Skeletal muscle satellite cell (primary cell): ENCODE results near the gene RUVBL1.

Experiments
- H3K27me3 ChIP-seq: 2 replicates; pipeline ENCODE4 v1.7.0; 2013; ENCODE audit warnings: low read length; ENCODE audit not compliant: control insufficient read depth, insufficient read depth
- H3K36me3 ChIP-seq: 2 replicates; pipeline ENCODE4 v1.7.0; 2013; ENCODE audit warnings: mild to moderate bottlenecking, control low read depth, low read length; ENCODE audit not compliant: insufficient read depth
- H3K4me1 ChIP-seq: 2 replicates; pipeline ENCODE4 v1.7.0; 2013; ENCODE audit warnings: low read length; ENCODE audit not compliant: control insufficient read depth, insufficient read depth
- H3K4me2 ChIP-seq: 2 replicates; pipeline ENCODE4 v1.7.0; 2013; ENCODE audit warnings: mild to moderate bottlenecking, low read length
- H3K4me3 ChIP-seq: 2 replicates; pipeline ENCODE4 v1.7.0; 2013; ENCODE audit warnings: low read length
- H3K9ac ChIP-seq: 2 replicates; pipeline ENCODE4 v1.7.0; 2013; ENCODE audit warnings: mild to moderate bottlenecking, low read depth, low read length, moderate library complexity
- H3K9me3 ChIP-seq: replicated peaks from 2 replicates; pipeline ENCODE4 v1.7.0; 2013; ENCODE audit warnings: mild to moderate bottlenecking, control low read depth, low read length

The RUVBL1 gene

DNA sequence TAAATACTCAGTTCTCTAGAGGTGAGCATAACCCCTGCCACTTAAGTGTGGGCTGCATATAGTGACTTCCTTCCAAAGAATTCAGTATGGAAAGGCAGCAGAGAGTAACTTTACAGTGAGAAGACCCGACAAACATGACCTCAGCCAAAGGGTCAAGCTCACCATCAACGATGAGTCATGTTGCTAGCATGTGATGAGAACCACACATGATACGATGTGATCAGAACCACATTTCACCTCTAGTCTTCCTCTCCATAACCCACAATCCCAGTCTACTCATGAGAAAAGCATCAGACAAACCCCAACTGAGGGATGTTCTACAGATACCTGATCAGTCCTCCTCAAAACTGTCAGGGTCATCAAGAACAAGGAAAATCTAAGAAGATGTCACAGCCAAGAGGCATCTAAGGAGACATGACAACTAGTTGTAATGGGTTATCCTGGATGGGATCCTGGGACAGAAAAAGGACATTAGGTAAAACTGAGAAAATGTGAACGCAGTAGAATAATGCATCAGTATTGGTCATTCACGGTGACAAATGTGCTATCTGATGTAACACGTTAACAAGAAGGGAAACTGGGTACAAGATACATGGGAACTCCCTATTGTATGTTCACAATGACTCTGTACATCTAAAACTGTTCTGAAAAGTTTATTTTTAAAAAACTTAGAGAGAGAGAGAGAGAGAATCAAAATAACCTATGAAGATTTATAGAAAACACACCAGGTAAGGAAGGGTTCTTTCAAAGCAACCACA lies 43.1 kb downstream of the RUVBL1 start:
- Histone ChIP-seq H3K36me3 (peaks cover 18% of the 10 kb centered on the region), H3K9me3 (no peaks in the 10 kb centered on the region), H3K4me2 (peak overlapping the region; percentile 2), H3K27me3 (no peaks in the 10 kb centered on the region), H3K4me3 (no peak overlapping the region), H3K4me1 (peaks cover 34% of the 10 kb centered on the region), H3K9ac (no peak overlapping the region)

DNA sequence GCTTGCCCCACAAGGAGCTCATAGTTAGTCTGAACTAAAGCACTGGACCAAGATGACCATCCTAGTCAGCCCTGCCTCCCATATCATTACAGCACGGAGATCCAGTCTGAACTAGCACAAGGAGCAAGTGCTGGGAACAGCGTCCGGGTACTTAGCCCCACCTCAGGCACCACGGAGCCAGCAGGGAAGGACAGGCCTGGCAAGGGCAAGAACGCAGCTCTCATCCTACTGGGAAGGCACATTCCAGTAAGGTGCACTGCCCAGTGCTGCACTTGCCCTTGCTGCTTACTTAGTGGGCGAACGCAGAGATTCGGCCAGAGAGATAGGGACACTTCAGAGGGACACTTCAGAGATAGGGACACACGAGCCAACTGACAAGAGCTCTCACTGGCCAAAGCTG lies 43.8 kb downstream of the RUVBL1 start:
- no peak overlapping the region for H3K9ac ChIP-seq
- no peaks in the 10 kb centered on the region for H3K27me3 ChIP-seq
- H3K36me3 ChIP-seq, result peaks cover 18% of the 10 kb centered on the region
- H3K4me1 ChIP-seq, result peaks cover 37% of the 10 kb centered on the region
- no peaks in the 10 kb centered on the region for H3K9me3 ChIP-seq
- no peak overlapping the region for H3K4me3 ChIP-seq
- peak overlapping the region; percentile 2 for H3K4me2 ChIP-seq

DNA sequence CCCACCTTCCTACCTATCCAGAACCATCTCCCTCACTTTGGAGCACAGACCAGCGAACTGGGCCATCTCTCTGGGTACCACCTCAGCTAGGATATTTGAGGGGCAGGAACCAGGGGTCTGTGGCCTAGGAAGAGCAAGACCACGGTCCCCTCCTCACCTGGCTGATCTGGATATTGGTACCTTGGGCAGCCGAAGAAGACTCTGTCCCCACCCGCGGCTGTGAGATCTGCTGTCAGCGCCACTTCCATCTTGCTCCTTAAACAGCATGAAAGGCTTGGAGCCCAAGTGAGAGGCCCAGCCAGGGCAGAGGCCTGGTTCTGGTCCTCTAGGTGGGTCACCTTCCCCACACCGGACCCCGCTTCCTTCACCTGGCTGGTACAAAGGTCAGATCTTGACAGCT lies 44.7 kb downstream of the RUVBL1 start:
- no peak overlapping the region for H3K9ac ChIP-seq
- no peaks in the 10 kb centered on the region for H3K9me3 ChIP-seq
- H3K4me2 ChIP-seq, result no peak overlapping the region
- H3K4me3 ChIP-seq, result no peak overlapping the region
- peaks cover 18% of the 10 kb centered on the region for H3K36me3 ChIP-seq
- H3K4me1 ChIP-seq, result peaks cover 41% of the 10 kb centered on the region
- no peaks in the 10 kb centered on the region for H3K27me3 ChIP-seq

DNA sequence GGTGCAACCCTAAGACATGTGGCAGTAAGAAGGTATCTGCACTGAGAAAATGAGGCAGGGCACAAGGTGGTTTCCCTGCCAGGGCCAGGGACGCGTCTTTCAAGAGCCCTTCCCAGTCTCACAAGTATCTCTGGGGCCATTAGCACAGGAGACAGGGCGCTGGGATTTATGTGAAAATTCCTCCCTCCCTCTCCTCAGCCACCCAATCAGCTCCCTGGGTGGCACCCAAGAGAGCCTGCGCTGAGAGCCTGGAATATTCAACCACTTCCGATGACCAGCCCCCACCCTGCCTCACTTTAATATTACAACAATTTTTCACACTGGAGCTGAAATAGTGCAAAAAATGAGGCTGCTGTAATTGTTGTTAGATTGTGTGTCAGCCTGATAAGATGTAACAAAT lies 45.3 kb downstream of the RUVBL1 start:
- Histone ChIP-seq H3K4me1 (peaks cover 46% of the 10 kb centered on the region), H3K27me3 (no peaks in the 10 kb centered on the region), H3K4me2 (no peak overlapping the region), H3K9me3 (no peaks in the 10 kb centered on the region), H3K4me3 (no peak overlapping the region), H3K9ac (no peak overlapping the region), H3K36me3 (peaks cover 20% of the 10 kb centered on the region)

DNA sequence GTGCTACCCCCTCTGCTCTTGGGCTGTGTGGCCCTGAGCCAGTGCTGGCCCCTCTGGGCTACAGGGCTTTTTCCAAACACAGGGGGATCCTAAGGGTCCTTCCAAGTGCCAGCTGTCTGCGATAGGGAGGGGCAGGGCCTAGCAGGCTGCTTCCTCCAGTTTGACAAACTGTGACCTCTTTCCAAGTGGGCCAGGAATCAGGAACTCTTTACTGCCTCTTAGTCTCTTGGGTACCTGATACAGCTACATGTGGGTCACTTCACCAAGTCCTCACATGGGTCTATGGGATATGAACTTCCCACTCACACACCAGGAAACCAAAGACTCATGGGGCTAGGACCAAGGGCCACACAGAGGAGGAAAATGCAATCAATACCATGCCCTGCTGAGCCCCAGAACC lies 45.9 kb downstream of the RUVBL1 start:
- no peak overlapping the region for H3K4me2 ChIP-seq
- H3K9ac ChIP-seq, result no peak overlapping the region
- no peaks in the 10 kb centered on the region for H3K27me3 ChIP-seq
- H3K36me3 ChIP-seq, result peaks cover 20% of the 10 kb centered on the region
- H3K4me1 ChIP-seq, result peaks cover 48% of the 10 kb centered on the region
- H3K9me3 ChIP-seq, result no peaks in the 10 kb centered on the region
- H3K4me3 ChIP-seq, result no peak overlapping the region

DNA sequence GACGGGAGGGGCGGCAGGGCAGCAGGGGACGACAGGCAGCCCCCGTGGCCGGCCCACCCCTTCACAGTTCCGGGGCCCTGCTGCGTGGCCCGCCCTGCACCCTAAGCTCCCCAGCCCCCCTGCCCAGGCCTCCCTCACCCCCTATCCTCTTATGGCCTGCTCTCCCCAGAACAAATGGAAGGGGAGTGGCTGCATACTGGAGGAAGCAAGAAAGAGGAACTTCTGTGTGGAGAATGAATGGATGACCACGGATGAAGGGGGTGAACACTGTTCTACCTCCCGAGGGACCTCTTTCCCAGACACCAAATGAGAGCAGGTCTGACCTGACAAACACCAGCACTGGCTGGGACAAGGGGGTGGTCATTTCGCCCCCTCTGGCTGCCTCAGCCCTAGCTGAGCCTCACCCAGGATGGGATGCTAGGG lies 46.4 kb downstream of the RUVBL1 start:
- Histone ChIP-seq H3K4me1 (peaks cover 47% of the 10 kb centered on the region), H3K9ac (no peak overlapping the region), H3K36me3 (peaks cover 20% of the 10 kb centered on the region), H3K27me3 (no peaks in the 10 kb centered on the region), H3K4me3 (no peak overlapping the region), H3K4me2 (no peak overlapping the region), H3K9me3 (no peaks in the 10 kb centered on the region)

DNA sequence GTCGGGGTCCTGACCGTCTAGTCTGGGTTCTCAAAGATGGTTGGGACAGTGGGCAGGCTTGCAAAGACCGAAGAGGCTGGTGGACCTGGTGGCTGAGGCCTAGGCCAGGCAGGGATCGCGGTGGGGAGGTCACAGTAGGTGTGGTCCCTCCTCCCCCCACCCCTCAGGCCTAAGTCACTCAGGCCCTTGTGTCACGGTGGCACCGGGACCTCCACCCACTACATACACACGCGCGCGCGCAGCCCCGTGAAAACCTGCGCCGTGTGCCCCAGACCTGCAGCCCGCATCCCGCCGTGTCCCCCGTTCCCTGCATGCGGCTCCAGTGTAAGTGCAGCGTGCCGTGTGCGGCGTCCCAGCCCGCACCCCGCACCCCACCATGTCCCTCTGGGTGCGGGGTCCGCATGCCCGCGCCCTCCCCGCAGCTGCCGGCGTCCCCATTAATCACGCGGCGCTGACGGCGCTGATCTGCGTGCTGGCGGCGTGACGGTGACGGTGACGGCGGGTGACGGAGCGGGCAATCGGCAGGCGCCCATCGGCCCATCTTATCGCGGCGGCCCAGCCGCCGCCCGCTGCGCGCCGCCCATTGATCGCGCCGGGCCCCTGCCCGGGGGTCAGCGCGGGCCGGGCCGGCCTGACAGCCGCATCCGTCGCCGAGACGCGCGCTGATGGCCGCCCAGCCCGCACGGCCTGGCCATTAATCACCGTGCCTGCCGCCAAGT lies 47.0 kb downstream of the RUVBL1 start:
- H3K27me3 ChIP-seq, result no peaks in the 10 kb centered on the region
- peaks cover 42% of the 10 kb centered on the region for H3K4me1 ChIP-seq
- H3K4me2 ChIP-seq, result no peak overlapping the region
- no peak overlapping the region for H3K4me3 ChIP-seq
- H3K36me3 ChIP-seq, result peaks cover 23% of the 10 kb centered on the region
- H3K9ac ChIP-seq, result no peak overlapping the region
- H3K9me3 ChIP-seq, result no peaks in the 10 kb centered on the region

DNA sequence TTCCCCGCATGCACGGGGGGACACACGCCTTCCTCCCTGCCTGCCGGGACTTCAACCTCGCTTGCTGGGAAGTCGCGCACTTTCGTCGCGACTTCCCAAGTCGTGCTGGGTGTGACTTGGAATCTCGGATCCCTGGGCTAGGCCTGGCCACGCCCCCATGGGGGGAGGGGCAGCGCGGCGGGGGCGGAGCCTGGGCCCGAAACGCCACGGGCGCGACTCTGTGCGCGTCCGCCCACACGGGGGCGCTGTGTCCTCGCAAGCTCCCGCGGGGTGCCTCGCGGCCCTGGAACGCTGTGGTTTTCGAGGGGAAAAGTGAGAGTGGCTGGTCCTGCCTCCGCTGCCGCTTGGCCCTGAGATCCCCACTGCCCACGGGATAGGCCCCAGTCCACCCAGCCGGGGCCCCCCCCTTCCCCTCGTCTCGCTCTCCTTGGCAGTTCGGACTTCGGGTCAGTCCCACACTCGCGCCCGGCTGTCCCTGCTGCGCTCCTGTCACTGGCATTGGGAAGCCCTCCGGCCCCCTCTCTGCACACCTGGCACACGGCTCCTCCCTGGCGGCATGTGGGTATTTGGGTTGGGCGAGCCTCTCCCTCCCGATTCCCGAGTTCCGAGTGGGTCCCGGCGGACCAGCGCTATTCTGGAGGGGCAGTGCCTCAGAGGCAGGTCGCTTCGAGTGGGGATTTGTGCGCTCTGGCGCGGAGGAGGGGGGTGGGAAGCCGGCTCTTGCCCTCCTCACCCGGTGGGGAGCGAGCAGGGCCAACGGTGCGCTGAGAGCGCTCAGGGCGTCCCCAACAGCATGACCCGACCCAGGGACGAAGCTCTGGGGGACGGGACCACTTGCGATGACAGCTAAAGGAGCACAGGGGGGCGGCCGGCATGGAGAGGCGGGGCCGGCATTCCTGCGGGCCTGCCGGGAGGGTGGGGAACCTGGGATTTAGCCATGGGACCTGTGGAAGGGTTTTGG lies 47.8 kb downstream of the RUVBL1 start:
- peak overlapping the region; percentile 52 for H3K9ac ChIP-seq
- no peaks in the 10 kb centered on the region for H3K27me3 ChIP-seq
- no peaks in the 10 kb centered on the region for H3K9me3 ChIP-seq
- H3K4me2 ChIP-seq, result peak overlapping the region; percentile 76
- H3K36me3 ChIP-seq, result peaks cover 27% of the 10 kb centered on the region
- peaks cover 33% of the 10 kb centered on the region for H3K4me1 ChIP-seq
- H3K4me3 ChIP-seq, result peak overlapping the region; percentile 58

DNA sequence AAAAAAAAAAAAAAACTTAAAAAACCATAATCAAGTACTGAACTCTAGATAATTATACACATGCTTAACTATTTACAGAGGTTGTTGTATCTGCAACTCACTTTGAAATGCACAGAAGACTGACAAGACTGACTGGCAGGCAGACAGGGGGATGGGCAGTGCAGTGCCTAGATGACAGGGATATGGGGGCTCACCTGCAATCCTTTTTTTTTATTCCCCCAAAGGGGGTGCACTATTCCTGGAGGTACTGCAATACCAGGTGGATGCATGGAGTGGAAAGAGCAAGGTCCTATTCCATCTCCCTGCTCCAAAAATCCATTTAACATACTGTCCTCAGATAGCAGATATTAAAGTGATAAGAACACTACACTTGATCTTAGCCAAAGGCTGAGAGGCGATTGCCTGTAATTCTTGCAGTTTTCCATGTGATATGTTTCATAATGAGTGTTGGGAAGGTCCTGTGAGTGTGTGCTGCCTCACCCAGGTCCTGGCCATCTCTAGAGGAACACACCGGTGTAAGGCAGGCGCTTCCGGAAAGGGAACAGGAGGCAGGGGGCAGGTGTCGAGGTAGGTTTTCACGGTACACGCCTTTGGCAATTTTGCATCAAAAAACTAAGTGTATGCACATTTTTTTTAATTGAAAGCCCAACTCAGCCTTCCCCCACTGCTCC lies 48.6 kb downstream of the RUVBL1 start:
- peak overlapping the region; percentile 76 for H3K4me2 ChIP-seq
- no peaks in the 10 kb centered on the region for H3K27me3 ChIP-seq
- H3K9me3 ChIP-seq, result no peaks in the 10 kb centered on the region
- H3K9ac ChIP-seq, result no peak overlapping the region
- H3K36me3 ChIP-seq, result peaks cover 35% of the 10 kb centered on the region
- peak overlapping the region; percentile 44 for H3K4me3 ChIP-seq
- H3K4me1 ChIP-seq, result peaks cover 25% of the 10 kb centered on the region

DNA sequence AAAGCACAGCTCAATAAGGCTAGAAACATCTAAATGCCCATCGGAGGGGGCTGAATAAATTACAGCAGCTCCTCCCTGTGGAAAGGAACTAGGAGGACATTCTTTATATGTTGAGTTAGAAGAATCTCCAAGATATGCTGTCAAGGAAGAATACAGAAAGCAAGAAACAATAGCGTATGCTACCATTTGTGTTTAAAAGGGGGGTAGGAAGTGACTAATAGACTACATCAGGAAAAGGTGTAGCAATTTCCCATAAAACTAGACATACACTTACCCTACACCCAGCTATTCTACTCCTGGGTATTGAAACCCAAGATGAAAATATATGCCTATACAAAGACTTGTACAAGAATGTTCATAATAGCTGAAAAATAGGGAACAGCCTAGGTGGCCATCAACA lies 49.8 kb downstream of the RUVBL1 start:
- Histone ChIP-seq H3K9ac (no peak overlapping the region), H3K36me3 (peaks cover 47% of the 10 kb centered on the region), H3K27me3 (no peaks in the 10 kb centered on the region), H3K4me3 (no peak overlapping the region), H3K4me1 (peaks cover 19% of the 10 kb centered on the region), H3K9me3 (no peaks in the 10 kb centered on the region), H3K4me2 (no peak overlapping the region)
